H1 (cell line): ENCODE results near the gene CDH16. TPM values are rescaled to one million over a fixed set of nuclear protein-coding genes. Genes with fewer than 3 reads are reported as not detected.

ENCODE experiments used
- CTCF ChIA-PET: fragments of 300-600 bp; sonication (Branson Sonifier 250); formaldehyde crosslinking; loops from one replicate; lab custom pipeline; 2021; ENCODE audit not compliant: partially characterized antibody; lab: Charles Lee
- POLR2A ChIA-PET: fragments of 300-600 bp; sonication (Branson Sonifier 250); formaldehyde crosslinking; loops from one replicate; lab custom pipeline; 2021; ENCODE audit warnings: inconsistent platforms; ENCODE audit not compliant: partially characterized antibody; lab: Charles Lee
- DNase-seq, 2 experiments: peaks; one replicate each; pipeline versions ENCODE4 v3.0.0 to v3.0.0-alpha.2; 2010 to 2022; ENCODE audit warnings: low spot score in 2 of 2, low read depth in 1 of 2, mixed read lengths in 1 of 2
- FAIRE-seq: peaks from 2 replicates; lab custom pipeline; 2011; peaks lifted over from hg19 to GRCh38; lab: Jason Lieb, UNC
- H2AFZ ChIP-seq: 2 replicates; pipeline ENCODE4 v1.8.1; 2012; ENCODE audit warnings: low read length, inconsistent platforms
- H2AK5ac ChIP-seq: 2 replicates; pipeline ENCODE4 v1.6.1; 2013; ENCODE audit warnings: low read depth, low read length
- H2BK120ac ChIP-seq: replicated peaks from 2 replicates; pipeline ENCODE3; 2013; ENCODE audit warnings: low read depth, low read length, inconsistent platforms
- H2BK12ac ChIP-seq: 2 replicates; pipeline ENCODE4 v1.6.1; 2013; ENCODE audit warnings: low read depth, low read length
- H2BK15ac ChIP-seq: 2 replicates; pipeline ENCODE4 v1.6.1; 2013; ENCODE audit warnings: low read length
- H2BK20ac ChIP-seq: 2 replicates; pipeline ENCODE4 v1.6.1; 2013; ENCODE audit warnings: low read length
- H2BK5ac ChIP-seq: 2 replicates; pipeline ENCODE4 v1.6.1; 2013; ENCODE audit warnings: low read depth, low read length
- H3K14ac ChIP-seq: 2 replicates; pipeline ENCODE4 v1.6.1; 2013; ENCODE audit warnings: inconsistent platforms; ENCODE audit not compliant: insufficient read length
- H3K18ac ChIP-seq: 2 replicates; pipeline ENCODE4 v1.6.1; 2013; ENCODE audit warnings: low read length; ENCODE audit errors: extremely low read depth
- H3K23ac ChIP-seq: 2 replicates; pipeline ENCODE4 v1.6.1; 2013; ENCODE audit warnings: inconsistent platforms; ENCODE audit not compliant: insufficient read length
- H3K23me2 ChIP-seq: 2 replicates; pipeline ENCODE4 v1.6.1; 2013; ENCODE audit warnings: low read depth, low read length
- H3K27ac ChIP-seq: 2 replicates; pipeline ENCODE4 v1.6.1; 2011; ENCODE audit warnings: low read depth, low read length, inconsistent platforms
- H3K27me3 ChIP-seq, 4 experiments: replicated peaks in 1 of 4; 1 replicate in 1 of 4; 2 replicates in 3 of 4; pipeline versions ENCODE4 v1.6.1 to v1.8.1; 2011 to 2013; ENCODE audit warnings: low read length in 3 of 4, mild to moderate bottlenecking in 3 of 4, inconsistent platforms in 2 of 4, mixed read lengths in 2 of 4, moderate library complexity in 1 of 4; ENCODE audit not compliant: control insufficient read depth in 3 of 4, insufficient read depth in 3 of 4; ENCODE audit errors: extremely low read depth in 1 of 4
- H3K36me3 ChIP-seq, 4 experiments: 2 replicates each; pipeline versions ENCODE4 v1.6.1 to v1.8.1; 2011 to 2013; ENCODE audit warnings: mild to moderate bottlenecking in 4 of 4, low read length in 3 of 4, moderate library complexity in 2 of 4, control low read depth in 1 of 4, inconsistent platforms in 1 of 4; ENCODE audit not compliant: insufficient read depth in 4 of 4, control insufficient read depth in 2 of 4
- H3K4ac ChIP-seq: replicated peaks from 2 replicates; pipeline ENCODE3; 2013; ENCODE audit warnings: low read length, low read depth, mixed read lengths, inconsistent platforms; ENCODE audit not compliant: insufficient read length
- H3K4me1 ChIP-seq, 4 experiments: replicated peaks in 1 of 4; 1 replicate in 1 of 4; 2 replicates in 3 of 4; pipeline versions ENCODE4 v1.6.1 to v1.8.1; 2011 to 2013; ENCODE audit warnings: low read length in 3 of 4, inconsistent platforms in 2 of 4, mixed read lengths in 1 of 4; ENCODE audit not compliant: insufficient read depth in 4 of 4, control insufficient read depth in 3 of 4
- H3K4me2 ChIP-seq, 2 experiments: 2 replicates each; pipeline versions ENCODE4 v1.6.1 to v1.8.1; 2011 to 2013; ENCODE audit warnings: low read depth in 2 of 2, low read length in 2 of 2, control low read depth in 1 of 2, inconsistent platforms in 1 of 2, mild to moderate bottlenecking in 1 of 2; ENCODE audit not compliant: insufficient read depth in 1 of 2
- H3K4me3 ChIP-seq, 4 experiments: fragments of 200-600, 300-600 bp in 1 of 4; sonication (generic), shearing (Covaris generic), sonication (Bioruptor Twin) in 1 of 4; 2 replicates each; pipeline versions ENCODE4 v1.5.1 to v1.8.1; 2011 to 2016; ENCODE audit warnings: low read length in 4 of 4, low read depth in 3 of 4, control low read depth in 2 of 4, inconsistent platforms in 2 of 4, mild to moderate bottlenecking in 2 of 4, mixed read lengths in 1 of 4, moderate library complexity in 1 of 4; ENCODE audit not compliant: insufficient read depth in 2 of 4; ENCODE audit errors: extremely low read depth in 1 of 4
- H3K56ac ChIP-seq: replicated peaks from 2 replicates; pipeline ENCODE3; 2013; ENCODE audit warnings: low read depth, mild to moderate bottlenecking, mixed read lengths, low read length, inconsistent platforms; ENCODE audit not compliant: insufficient read length
- H3K79me1 ChIP-seq: 2 replicates; pipeline ENCODE4 v1.6.1; 2013; ENCODE audit warnings: low read depth, low read length, control low read depth
- H3K79me2 ChIP-seq, 2 experiments: 2 replicates each; pipeline versions ENCODE4 v1.6.1 to v1.8.1; 2012 to 2013; ENCODE audit warnings: low read length in 2 of 2, mild to moderate bottlenecking in 2 of 2, inconsistent platforms in 1 of 2; ENCODE audit not compliant: insufficient read depth in 2 of 2, control insufficient read depth in 1 of 2
- H3K9ac ChIP-seq, 4 experiments: replicated peaks in 1 of 4; 1 replicate in 1 of 4; 2 replicates in 3 of 4; pipeline versions ENCODE4 v1.6.1 to v1.8.1; 2011 to 2013; ENCODE audit warnings: low read depth in 3 of 4, low read length in 3 of 4, control low read depth in 2 of 4, mild to moderate bottlenecking in 2 of 4, moderate library complexity in 2 of 4, inconsistent platforms in 1 of 4; ENCODE audit errors: extremely low read depth in 1 of 4
- H3K9me3 ChIP-seq, 2 experiments: 2 replicates each; pipeline versions ENCODE4 v1.6.1 to v1.8.1; 2012 to 2013; ENCODE audit warnings: mild to moderate bottlenecking in 2 of 2, moderate library complexity in 2 of 2, control low read depth in 1 of 2, inconsistent platforms in 1 of 2, low read depth in 1 of 2, low read length in 1 of 2, mixed read lengths in 1 of 2; ENCODE audit not compliant: insufficient read depth in 2 of 2
- H4K20me1 ChIP-seq, 2 experiments: replicated peaks in 1 of 2; 2 replicates each; pipeline versions ENCODE3 to v1.8.1; 2011 to 2013; ENCODE audit warnings: inconsistent platforms in 2 of 2, low read length in 2 of 2, mild to moderate bottlenecking in 1 of 2; ENCODE audit not compliant: insufficient read depth in 2 of 2, control insufficient read depth in 1 of 2
- H4K5ac ChIP-seq: 2 replicates; pipeline ENCODE4 v1.6.1; 2013; ENCODE audit warnings: low read length, low read depth, mixed read lengths, inconsistent platforms; ENCODE audit not compliant: insufficient read length
- H4K8ac ChIP-seq: 2 replicates; pipeline ENCODE4 v1.8.0; 2013; ENCODE audit warnings: mild to moderate bottlenecking, moderate library complexity, low read length, inconsistent platforms; ENCODE audit not compliant: insufficient read depth; ENCODE audit errors: extremely low read depth
- H4K91ac ChIP-seq: replicated peaks from 2 replicates; pipeline ENCODE3; 2013; ENCODE audit warnings: low read length, mixed read lengths, inconsistent platforms; ENCODE audit not compliant: insufficient read length
- BRCA1 ChIP-seq: IDR thresholded peaks from 2 replicates; pipeline ENCODE4 v1.6.1; 2012; ENCODE audit warnings: low read depth, low read length, improper control_type of control experiment
- SP1 ChIP-seq: IDR thresholded peaks from 2 replicates; pipeline ENCODE4 v1.6.1; 2011; ENCODE audit warnings: low read depth, low read length
- WGBS, 2 experiments: shearing (Covaris generic) in 1 of 2; methylation state at CpG; one replicate each; pipeline versions ENCODE4 v1.1.6 to v1.1.7; 2013 to 2015; ENCODE audit warnings: low lambda C conversion rate in 2 of 2, mixed read lengths in 2 of 2, inconsistent platforms in 1 of 2, low coverage in 1 of 2, missing lambda C conversion rate in 1 of 2; ENCODE audit not compliant: insufficient replicate concordance in 2 of 2, insufficient coverage in 1 of 2, insufficient read length in 1 of 2; ENCODE audit errors: extremely low coverage in 1 of 2, missing lambda C conversion rate in 1 of 2; 5-methylcytosine and 5-hydroxymethylcytosine counted together
- polyA plus RNA-seq, 7 experiments: library from polyadenylated mRNA; depleted of rRNA in 3 of 7; stranded (reverse) in 5 of 7; unstranded in 2 of 7; fragments of >200 nt in 5 of 7; fragments of 200-250 nt in 2 of 7; gene quantifications; 1 replicate in 5 of 7; 2 replicates in 1 of 7; 4 replicates in 1 of 7; pipeline versions ENCODE4 v1.2.1 to v1.2.3, GENCODE V29; 2011 to 2013; ENCODE audit warnings: missing spikeins in 2 of 7, mixed read lengths in 2 of 7
- total RNA-seq: library from RNA; stranded (reverse); fragmentation: NEBNext Ultra II Directional; extraction: Animal tissue kit (Norgen Biotek cat#: 25700); gene quantifications from 2 replicates; pipeline ENCODE4 v1.2.1, GENCODE V29; 2021

CDH16 gene
- total and polyA plus RNA-seq, 2 of the 8 experiments (the other 6 are each of a cell fraction or from before 2014, with no cell fraction given), result not detected

- Histone ChIP-seq H3K23me2 (peaks cover 4% of the 10 kb centered on the region; the same call in 1 of the 2 replicates), H2BK120ac (no peak overlapping the region), H2BK5ac (no peak overlapping the region), H3K56ac (no peak overlapping the region), H2BK12ac (no peak overlapping the region), H3K27me3 (peaks cover 14 to 41% (median 35%) of the 10 kb centered on the region in 4 experiments; a peak in 6 of 7 replicates), H3K14ac (no peak overlapping the region), H3K4me2 (no peak overlapping the region), H2AK5ac (no peak overlapping the region), H2BK15ac (no peak overlapping the region), H3K79me1 (peaks cover 2% of the 10 kb centered on the region; the same call in 1 of the 2 replicates), H3K27ac (no peak overlapping the region), H3K4me3 (no peak overlapping the region), H2AFZ (no peak overlapping the region), H3K18ac (no peak overlapping the region), H3K23ac (no peak overlapping the region), H2BK20ac (no peak overlapping the region), H4K20me1 (no peaks in the 10 kb centered on the region), H3K4me1 (peaks cover 0 to 8% (median under 1%) of the 10 kb centered on the region in 4 experiments; a peak in 3 of 7 replicates), H4K91ac (no peak overlapping the region), H3K36me3 (peaks cover 0 to 2% (median under 1%) of the 10 kb centered on the region in 4 experiments; a peak in 3 of 8 replicates), H4K5ac (no peak overlapping the region), H3K4ac (no peak overlapping the region), H4K8ac (no peak overlapping the region; the same call in 1 of the 2 replicates), H3K9ac (no peak overlapping the region), H3K79me2 (no peaks in the 10 kb centered on the region)
- ChIA-PET CTCF (interaction anchor here (0.8 to 27.5 kb wide), 5 partner anchors 16 to 228 kb away, joined by 3 to 1009 read pairs (median 5); partner anchors contain the start of genes CDH16, NAE1 and PDP2), POLR2A (interaction anchor here (1.2 to 2.3 kb wide), 4 partner anchors 31 to 97 kb away, joined by 3 to 7 read pairs (median 4); partner anchors contain the start of genes NAE1 and PDP2)
- no peak for DNase-seq
- WGBS, 2 experiments, result 72% methylated on average over 3 of the region's 3 CpGs; no CpG with 5 or more reads in 1 of the 2 experiments
- 0 out of 2 replicates have a peak, but pooled peaks have one; percentile 22 for TF ChIP-seq SP1
- TF ChIP-seq BRCA1, result no peak
- TF ChIP-seq, all 59 proteins: peak for 1
- FAIRE-seq, result no peak
- no peaks in the 10 kb centered on the region for H3K9me3 ChIP-seq
These were observed 8.3 kb upstream of the CDH16 start for GRCh38 chr16:66926961-66927436.
